Measurements from ENCODE around the gene MAP3K9. TPM values are rescaled to one million over a fixed set of nuclear protein-coding genes. Genes with fewer than 3 reads are reported as not detected.

Gene MAP3K9
- total RNA-seq, 1 experiment from 2014 or later: 28.0 TPM

GRCh38 chr14:70785556-70785955 lies 23.8 kb downstream of the MAP3K9 start (continued):
- no peak for TF ChIP-seq GRHL2 (CRISPR knock-in tag; IDR thresholded peaks at IDR 0.05; ENCODE audit: insufficient replicate concordance, severe bottlenecking)

DNA sequence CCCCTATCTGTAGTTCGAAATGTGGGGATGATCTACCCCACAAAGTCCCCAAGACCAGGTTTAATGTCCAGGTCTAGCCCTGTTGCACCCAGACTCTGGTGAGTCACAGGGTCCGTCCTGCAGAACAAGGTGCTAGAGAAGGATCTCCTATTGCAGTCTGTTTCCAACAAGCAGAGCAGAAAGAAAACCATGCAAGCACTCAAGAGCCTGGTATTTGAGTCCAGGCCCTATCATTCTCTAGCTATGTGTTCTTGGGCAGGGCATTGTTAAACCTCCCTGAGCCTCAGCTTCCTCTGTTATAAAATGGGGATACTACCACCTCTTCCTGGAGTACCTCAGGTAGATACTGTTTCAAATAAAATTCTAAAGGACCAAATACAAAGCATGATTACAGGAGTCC lies 24.4 kb downstream of the MAP3K9 start:
- CTCF ChIA-PET: no interaction called here
- TF ChIP-seq MXD4 (CRISPR knock-in tag; IDR thresholded peaks at IDR 0.05; ENCODE audit: borderline replicate concordance) (no peak), NR2C2 (CRISPR knock-in tag; IDR thresholded peaks at IDR 0.05) (no peak), ZMAT4 (CRISPR knock-in tag; IDR thresholded peaks at IDR 0.05) (no peak), IRF2 (CRISPR knock-in tag; IDR thresholded peaks at IDR 0.05; ENCODE audit: borderline replicate concordance, low read depth) (no peak), ESRRA (CRISPR knock-in tag; IDR thresholded peaks at IDR 0.05; ENCODE audit: borderline replicate concordance) (no peak), GRHL2 (CRISPR knock-in tag; IDR thresholded peaks at IDR 0.05; ENCODE audit: insufficient replicate concordance, severe bottlenecking) (no peak), RORB (CRISPR knock-in tag; IDR thresholded peaks at IDR 0.05) (no peak), ZNF281 (CRISPR knock-in tag; IDR thresholded peaks at IDR 0.05) (no peak), ZNF396 (CRISPR knock-in tag; IDR thresholded peaks at IDR 0.05; ENCODE audit: borderline replicate concordance) (no peak), TEAD4 (CRISPR knock-in tag; IDR thresholded peaks at IDR 0.05) (no peak), MAX (CRISPR knock-in tag; IDR thresholded peaks at IDR 0.05) (no peak), ARID4B (CRISPR knock-in tag; IDR thresholded peaks at IDR 0.05; ENCODE audit: borderline replicate concordance) (no peak)
- TF ChIP-seq, protein P1, sequence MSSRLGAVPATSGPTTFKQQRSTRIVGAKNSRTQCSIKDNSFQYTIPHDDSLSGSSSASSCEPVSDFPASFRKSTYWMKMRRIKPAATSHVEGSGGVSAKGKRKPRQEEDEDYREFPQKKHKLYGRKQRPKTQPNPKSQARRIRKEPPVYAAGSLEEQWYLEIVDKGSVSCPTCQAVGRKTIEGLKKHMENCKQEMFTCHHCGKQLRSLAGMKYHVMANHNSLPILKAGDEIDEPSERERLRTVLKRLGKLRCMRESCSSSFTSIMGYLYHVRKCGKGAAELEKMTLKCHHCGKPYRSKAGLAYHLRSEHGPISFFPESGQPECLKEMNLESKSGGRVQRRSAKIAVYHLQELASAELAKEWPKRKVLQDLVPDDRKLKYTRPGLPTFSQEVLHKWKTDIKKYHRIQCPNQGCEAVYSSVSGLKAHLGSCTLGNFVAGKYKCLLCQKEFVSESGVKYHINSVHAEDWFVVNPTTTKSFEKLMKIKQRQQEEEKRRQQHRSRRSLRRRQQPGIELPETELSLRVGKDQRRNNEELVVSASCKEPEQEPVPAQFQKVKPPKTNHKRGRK (CRISPR knock-in tag; IDR thresholded peaks at IDR 0.05; ENCODE audit: borderline replicate concordance): no peak
- TF ChIP-seq, protein P2, sequence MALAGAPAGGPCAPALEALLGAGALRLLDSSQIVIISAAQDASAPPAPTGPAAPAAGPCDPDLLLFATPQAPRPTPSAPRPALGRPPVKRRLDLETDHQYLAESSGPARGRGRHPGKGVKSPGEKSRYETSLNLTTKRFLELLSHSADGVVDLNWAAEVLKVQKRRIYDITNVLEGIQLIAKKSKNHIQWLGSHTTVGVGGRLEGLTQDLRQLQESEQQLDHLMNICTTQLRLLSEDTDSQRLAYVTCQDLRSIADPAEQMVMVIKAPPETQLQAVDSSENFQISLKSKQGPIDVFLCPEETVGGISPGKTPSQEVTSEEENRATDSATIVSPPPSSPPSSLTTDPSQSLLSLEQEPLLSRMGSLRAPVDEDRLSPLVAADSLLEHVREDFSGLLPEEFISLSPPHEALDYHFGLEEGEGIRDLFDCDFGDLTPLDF (CRISPR knock-in tag; IDR thresholded peaks at IDR 0.05): no peak
- TF ChIP-seq, protein P3, sequence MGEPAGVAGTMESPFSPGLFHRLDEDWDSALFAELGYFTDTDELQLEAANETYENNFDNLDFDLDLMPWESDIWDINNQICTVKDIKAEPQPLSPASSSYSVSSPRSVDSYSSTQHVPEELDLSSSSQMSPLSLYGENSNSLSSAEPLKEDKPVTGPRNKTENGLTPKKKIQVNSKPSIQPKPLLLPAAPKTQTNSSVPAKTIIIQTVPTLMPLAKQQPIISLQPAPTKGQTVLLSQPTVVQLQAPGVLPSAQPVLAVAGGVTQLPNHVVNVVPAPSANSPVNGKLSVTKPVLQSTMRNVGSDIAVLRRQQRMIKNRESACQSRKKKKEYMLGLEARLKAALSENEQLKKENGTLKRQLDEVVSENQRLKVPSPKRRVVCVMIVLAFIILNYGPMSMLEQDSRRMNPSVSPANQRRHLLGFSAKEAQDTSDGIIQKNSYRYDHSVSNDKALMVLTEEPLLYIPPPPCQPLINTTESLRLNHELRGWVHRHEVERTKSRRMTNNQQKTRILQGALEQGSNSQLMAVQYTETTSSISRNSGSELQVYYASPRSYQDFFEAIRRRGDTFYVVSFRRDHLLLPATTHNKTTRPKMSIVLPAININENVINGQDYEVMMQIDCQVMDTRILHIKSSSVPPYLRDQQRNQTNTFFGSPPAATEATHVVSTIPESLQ (CRISPR knock-in tag; IDR thresholded peaks at IDR 0.05): no peak
- TF ChIP-seq, protein P4, sequence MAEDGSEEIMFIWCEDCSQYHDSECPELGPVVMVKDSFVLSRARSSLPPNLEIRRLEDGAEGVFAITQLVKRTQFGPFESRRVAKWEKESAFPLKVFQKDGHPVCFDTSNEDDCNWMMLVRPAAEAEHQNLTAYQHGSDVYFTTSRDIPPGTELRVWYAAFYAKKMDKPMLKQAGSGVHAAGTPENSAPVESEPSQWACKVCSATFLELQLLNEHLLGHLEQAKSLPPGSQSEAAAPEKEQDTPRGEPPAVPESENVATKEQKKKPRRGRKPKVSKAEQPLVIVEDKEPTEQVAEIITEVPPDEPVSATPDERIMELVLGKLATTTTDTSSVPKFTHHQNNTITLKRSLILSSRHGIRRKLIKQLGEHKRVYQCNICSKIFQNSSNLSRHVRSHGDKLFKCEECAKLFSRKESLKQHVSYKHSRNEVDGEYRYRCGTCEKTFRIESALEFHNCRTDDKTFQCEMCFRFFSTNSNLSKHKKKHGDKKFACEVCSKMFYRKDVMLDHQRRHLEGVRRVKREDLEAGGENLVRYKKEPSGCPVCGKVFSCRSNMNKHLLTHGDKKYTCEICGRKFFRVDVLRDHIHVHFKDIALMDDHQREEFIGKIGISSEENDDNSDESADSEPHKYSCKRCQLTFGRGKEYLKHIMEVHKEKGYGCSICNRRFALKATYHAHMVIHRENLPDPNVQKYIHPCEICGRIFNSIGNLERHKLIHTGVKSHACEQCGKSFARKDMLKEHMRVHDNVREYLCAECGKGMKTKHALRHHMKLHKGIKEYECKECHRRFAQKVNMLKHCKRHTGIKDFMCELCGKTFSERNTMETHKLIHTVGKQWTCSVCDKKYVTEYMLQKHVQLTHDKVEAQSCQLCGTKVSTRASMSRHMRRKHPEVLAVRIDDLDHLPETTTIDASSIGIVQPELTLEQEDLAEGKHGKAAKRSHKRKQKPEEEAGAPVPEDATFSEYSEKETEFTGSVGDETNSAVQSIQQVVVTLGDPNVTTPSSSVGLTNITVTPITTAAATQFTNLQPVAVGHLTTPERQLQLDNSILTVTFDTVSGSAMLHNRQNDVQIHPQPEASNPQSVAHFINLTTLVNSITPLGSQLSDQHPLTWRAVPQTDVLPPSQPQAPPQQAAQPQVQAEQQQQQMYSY (CRISPR knock-in tag; IDR thresholded peaks at IDR 0.05): no peak
- Mint-ChIP-seq H3K36me3 (peaks cover 9% of the 10 kb centered on the region), H3K4me1 (peaks cover 5% of the 10 kb centered on the region), H3K9me3 (no peaks in the 10 kb centered on the region), H3K27me3 (ENCODE audit: low read depth) (no peaks in the 10 kb centered on the region), H3K27ac (no peak overlapping the region), H3K4me3 (no peak overlapping the region)
- DNase-seq (ENCODE audit: low spot score): no peak
- no peak for ATAC-seq
- POLR2A ChIA-PET: no interaction called here

All from WTC11 (cell line).